ENCODE results near the gene BMP2K.

Gene BMP2K

GRCh38 chr4:78776079-78776728 is at the start of gene BMP2K:
Gene BMP2K, plus strand, starts transcription at chr4:78776350. Its CDS starts 194 bp downstream, at chr4:78776544.
- peak; percentile 76 for DNase-seq (ENCODE audit: low spot score)

- DNase-seq (ENCODE audit: low spot score), result no peak
Measured at GRCh38 chr4:78726546-78726945, 49.6 kb upstream of the BMP2K start.

GRCh38 chr4:78732332-78733104 is 43.6 kb upstream of the BMP2K start:
- no peak for DNase-seq (ENCODE audit: low spot score)

GRCh38 chr4:78734441-78735162 is 41.5 kb upstream of the BMP2K start:
- DNase-seq (ENCODE audit: low spot score), result no peak

GRCh38 chr4:78735697-78736096 is 40.5 kb upstream of the BMP2K start:
- no peak for DNase-seq (ENCODE audit: low spot score)

- no peak for DNase-seq (ENCODE audit: low spot score)
Measured at GRCh38 chr4:78737035-78737434, 39.1 kb upstream of the BMP2K start.

- no peak for DNase-seq (ENCODE audit: low spot score)
Measured at GRCh38 chr4:78737973-78738372, 38.2 kb upstream of the BMP2K start.

GRCh38 chr4:78742300-78742699 is 33.9 kb upstream of the BMP2K start:
- DNase-seq (ENCODE audit: low spot score), result no peak

GRCh38 chr4:78747475-78747922 is 28.7 kb upstream of the BMP2K start:
- DNase-seq (ENCODE audit: low spot score), result no peak

- DNase-seq (ENCODE audit: low spot score), result no peak
Measured at GRCh38 chr4:78748381-78748780, 27.8 kb upstream of the BMP2K start.

GRCh38 chr4:78749258-78749971 is 26.7 kb upstream of the BMP2K start:
- peak; percentile 7 for DNase-seq (ENCODE audit: low spot score)

- DNase-seq (ENCODE audit: low spot score), result no peak
Measured at GRCh38 chr4:78749972-78750727, 26.0 kb upstream of the BMP2K start.

GRCh38 chr4:78753091-78753490 is 23.1 kb upstream of the BMP2K start:
- no peak for DNase-seq (ENCODE audit: low spot score)

GRCh38 chr4:78754872-78755271 is 21.3 kb upstream of the BMP2K start:
- no peak for DNase-seq (ENCODE audit: low spot score)

- no peak for DNase-seq (ENCODE audit: low spot score)
Measured at GRCh38 chr4:78756137-78756536, 20.0 kb upstream of the BMP2K start.

- DNase-seq (ENCODE audit: low spot score), result no peak
Measured at GRCh38 chr4:78756776-78757175, 19.4 kb upstream of the BMP2K start.

GRCh38 chr4:78757574-78757973 is 18.6 kb upstream of the BMP2K start:
- DNase-seq (ENCODE audit: low spot score), result no peak

GRCh38 chr4:78758085-78758484 is 18.1 kb upstream of the BMP2K start:
- DNase-seq (ENCODE audit: low spot score), result no peak

- DNase-seq (ENCODE audit: low spot score), result no peak
Measured at GRCh38 chr4:78762529-78762928, 13.6 kb upstream of the BMP2K start.

GRCh38 chr4:78763251-78763650 is 12.9 kb upstream of the BMP2K start:
- no peak for DNase-seq (ENCODE audit: low spot score)

GRCh38 chr4:78763763-78764387 is 12.3 kb upstream of the BMP2K start:
- DNase-seq (ENCODE audit: low spot score), result no peak

Data from CD4-positive, alpha-beta T cell treated with Interleukin-15 for 4 hours (primary cell).